WI38 (cell line): ENCODE measurements around the gene STIP1.

Experiments used
- H3K4me3 ChIP-seq: 2 replicates; pipeline ENCODE4 v1.5.1; 2011; ENCODE audit warnings: low read depth, mild to moderate bottlenecking, control low read depth, low read length
- TF ChIP-seq, protein P1 (sequence below): IDR thresholded peaks from 2 replicates; pipeline ENCODE4 v1.5.1; 2012; ENCODE audit warnings: low read depth, mild to moderate bottlenecking, control low read depth, low read length

Gene STIP1

GRCh38 chr11:64144587-64145472, 41.1 kb upstream of the STIP1 start:
- no peak overlapping the region for H3K4me3 ChIP-seq
- TF ChIP-seq, protein P1, sequence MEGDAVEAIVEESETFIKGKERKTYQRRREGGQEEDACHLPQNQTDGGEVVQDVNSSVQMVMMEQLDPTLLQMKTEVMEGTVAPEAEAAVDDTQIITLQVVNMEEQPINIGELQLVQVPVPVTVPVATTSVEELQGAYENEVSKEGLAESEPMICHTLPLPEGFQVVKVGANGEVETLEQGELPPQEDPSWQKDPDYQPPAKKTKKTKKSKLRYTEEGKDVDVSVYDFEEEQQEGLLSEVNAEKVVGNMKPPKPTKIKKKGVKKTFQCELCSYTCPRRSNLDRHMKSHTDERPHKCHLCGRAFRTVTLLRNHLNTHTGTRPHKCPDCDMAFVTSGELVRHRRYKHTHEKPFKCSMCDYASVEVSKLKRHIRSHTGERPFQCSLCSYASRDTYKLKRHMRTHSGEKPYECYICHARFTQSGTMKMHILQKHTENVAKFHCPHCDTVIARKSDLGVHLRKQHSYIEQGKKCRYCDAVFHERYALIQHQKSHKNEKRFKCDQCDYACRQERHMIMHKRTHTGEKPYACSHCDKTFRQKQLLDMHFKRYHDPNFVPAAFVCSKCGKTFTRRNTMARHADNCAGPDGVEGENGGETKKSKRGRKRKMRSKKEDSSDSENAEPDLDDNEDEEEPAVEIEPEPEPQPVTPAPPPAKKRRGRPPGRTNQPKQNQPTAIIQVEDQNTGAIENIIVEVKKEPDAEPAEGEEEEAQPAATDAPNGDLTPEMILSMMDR = no peak

DNA sequence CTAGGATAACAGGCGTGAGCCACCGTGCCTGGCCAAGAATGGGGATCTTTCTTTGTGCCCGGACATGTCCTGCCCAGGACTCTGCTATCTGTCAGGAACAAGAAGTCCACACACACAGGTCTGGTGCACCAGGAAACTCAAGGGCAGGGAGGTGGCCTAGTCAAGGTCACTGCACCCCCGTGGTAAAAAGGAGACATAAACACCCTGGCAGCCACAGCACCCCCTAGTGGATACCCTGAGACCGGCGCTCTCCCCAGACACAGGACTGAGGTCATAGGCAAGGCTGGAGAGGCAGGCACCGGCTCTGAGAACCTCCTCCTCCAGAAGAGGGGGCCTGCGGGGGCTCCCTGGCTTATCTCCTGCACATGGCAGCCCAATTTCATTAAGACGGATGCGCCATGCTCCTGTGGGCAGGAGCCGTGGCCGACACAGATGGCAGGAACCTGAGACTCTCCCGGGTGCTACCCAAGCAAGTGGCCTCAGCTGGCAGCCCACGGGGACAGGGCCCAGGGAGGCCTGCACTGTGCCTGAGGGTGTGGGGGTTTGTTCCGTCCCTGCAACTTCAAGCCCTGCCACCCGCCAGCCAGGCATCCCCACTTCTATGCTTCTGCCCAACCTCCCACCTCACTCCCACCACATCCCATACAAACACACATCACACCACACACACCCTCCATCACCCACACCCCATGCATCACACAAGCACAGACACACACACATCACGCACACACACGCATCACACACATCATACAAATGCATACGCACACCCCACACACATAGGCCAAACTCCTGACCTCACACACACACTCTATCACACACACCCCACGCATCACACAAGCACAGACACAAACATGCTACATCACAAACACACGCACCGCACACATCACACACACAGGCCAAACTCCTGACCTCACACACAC, 39.7 kb upstream of the STIP1 start:
- TF ChIP-seq, protein P1 = peak; percentile 85
- no peak overlapping the region for H3K4me3 ChIP-seq

GRCh38 chr11:64148226-64148916, 37.6 kb upstream of the STIP1 start:
- TF ChIP-seq, protein P1 = peak; percentile 92
- no peak overlapping the region for H3K4me3 ChIP-seq

DNA sequence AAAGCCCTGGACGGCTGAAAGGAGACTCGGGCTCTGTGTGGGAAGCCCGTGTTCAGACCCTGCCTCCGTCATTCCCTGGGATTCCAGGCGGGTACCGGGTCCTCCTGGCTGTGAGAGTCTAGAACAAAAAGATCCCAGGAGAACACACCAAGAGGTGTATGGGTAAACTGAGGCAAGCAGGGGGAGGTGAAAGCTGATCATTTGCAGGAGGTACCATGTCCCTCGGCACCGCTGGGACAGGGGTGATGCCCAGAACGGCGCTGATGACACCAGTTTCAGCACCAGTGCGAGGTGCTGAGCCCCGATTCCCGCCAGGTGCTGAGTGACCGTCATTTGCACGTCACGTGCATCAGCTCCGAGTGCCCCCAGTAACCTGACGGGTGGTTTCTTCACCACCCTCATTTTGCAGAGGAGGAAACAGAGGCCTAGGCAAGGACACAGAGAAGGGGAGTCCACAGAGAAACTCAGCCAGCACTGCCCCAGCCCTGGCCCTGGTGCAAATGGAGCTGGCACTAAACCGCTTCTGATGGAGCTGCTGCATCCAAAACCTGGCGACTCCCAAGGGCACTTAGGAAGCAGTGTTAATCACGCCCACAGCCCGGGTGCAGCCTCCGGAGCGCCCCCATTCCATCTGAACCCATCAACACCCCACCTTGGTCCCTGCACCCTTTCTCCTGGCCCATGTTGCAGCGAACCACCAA, 36.9 kb upstream of the STIP1 start:
- TF ChIP-seq, protein P1 = no peak

DNA sequence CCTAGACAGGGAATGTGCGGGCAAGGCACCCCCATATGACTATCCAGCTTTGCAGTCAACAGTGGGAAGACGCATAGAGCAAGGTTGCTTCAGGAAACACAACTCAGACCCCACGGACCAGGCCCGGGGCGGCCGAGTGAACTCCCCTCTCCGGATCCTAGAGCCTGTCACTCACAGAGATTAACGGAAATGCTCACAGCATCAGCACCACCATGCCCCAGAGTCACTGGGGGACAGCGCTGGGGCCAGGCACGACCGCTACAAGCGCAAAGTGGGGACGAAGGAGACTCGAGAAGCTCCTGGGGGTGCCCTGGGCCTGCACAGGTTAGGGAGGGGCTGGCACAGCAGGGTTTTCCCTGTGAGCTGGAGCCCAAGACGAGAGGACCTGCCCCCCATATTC, 35.9 kb upstream of the STIP1 start:
- TF ChIP-seq, protein P1 = no peak
- H3K4me3 ChIP-seq = no peak overlapping the region

More for the DNA sequence above, 36.9 kb upstream of the STIP1 start:
- H3K4me3 ChIP-seq = no peak overlapping the region

DNA sequence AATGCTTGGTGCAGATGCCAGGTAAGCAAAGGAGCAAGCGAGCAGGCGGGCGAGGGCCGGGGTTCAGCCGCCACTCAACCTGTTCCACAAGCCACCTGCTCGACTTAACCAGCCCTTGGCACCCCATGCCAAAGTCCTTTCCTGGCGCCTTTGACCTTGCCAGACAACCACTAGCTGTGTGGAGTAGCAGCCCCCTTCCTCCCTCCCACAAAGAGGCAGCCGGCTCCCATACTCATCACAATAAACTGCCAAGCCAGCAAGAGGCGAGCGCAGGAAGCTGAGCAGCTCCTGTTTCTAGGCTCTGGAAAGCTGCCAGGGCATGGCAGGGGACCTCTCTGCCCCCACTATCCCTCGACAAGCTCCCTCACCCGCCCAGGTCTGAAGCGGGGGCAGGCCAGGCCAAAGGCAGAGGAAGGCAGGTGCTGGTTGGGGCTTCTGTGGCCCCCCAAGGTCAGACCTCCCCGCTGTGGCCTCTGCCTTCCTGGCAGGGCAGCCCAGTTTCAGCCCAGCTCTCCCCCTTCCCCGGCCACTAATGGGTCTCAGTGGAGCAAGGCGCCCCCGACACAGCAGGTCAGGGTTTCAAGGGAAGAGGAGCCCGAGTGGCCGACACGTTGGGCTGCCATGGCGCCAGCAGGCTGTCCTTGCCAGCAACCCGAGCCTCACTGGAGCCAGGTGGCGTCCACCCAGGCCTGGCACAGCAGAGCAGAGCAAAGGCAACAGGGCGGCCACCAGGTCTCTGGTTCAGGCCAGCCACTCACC, 35.3 kb upstream of the STIP1 start:
- TF ChIP-seq, protein P1 = no peak
- no peak overlapping the region for H3K4me3 ChIP-seq
